Keratinocyte (primary cell): Measurements from ENCODE around the gene ITPA. TPM values are rescaled to one million over a fixed set of nuclear protein-coding genes. Genes with fewer than 3 reads are reported as not detected.
A peak's percentile ranks its signal among the peaks of the same experiment; 100 is the strongest.

Experiments
- DNase-seq: peaks from one replicate; pipeline ENCODE4 v3.0.0-alpha.2; 2011; ENCODE audit warnings: low read depth, missing footprints, low spot score
- FAIRE-seq: peaks from 2 replicates; lab custom pipeline; 2011; peaks lifted over from hg19 to GRCh38; lab: Jason Lieb, UNC
- H2AFZ ChIP-seq: 2 replicates; pipeline ENCODE4 v1.6.0; 2012; ENCODE audit warnings: low read length, control low read depth, inconsistent platforms; ENCODE audit not compliant: control insufficient read depth
- H3K27ac ChIP-seq: 2 replicates; pipeline ENCODE4 v1.5.1; 2011; ENCODE audit warnings: low read length; ENCODE audit not compliant: control insufficient read depth, insufficient read depth
- H3K27me3 ChIP-seq: 3 replicates; pipeline ENCODE4 v1.6.0; 2011; ENCODE audit warnings: low read length; ENCODE audit not compliant: control insufficient read depth, insufficient read depth; ENCODE audit errors: extremely low read depth
- H3K36me3 ChIP-seq, 2 experiments: 2 replicates in 1 of 2; 3 replicates in 1 of 2; pipeline ENCODE4 v1.5.1; 2011; ENCODE audit warnings: low read length in 2 of 2, mild to moderate bottlenecking in 1 of 2; ENCODE audit not compliant: control insufficient read depth in 2 of 2, insufficient read depth in 2 of 2; ENCODE audit errors: extremely low read depth in 1 of 2
- H3K4me1 ChIP-seq: 3 replicates; pipeline ENCODE4 v1.5.1; 2011; ENCODE audit warnings: low read length; ENCODE audit not compliant: control insufficient read depth, insufficient read depth; ENCODE audit errors: extremely low read depth
- H3K4me2 ChIP-seq: 3 replicates; pipeline ENCODE4 v1.6.0; 2011; ENCODE audit warnings: low read depth, low read length; ENCODE audit not compliant: control insufficient read depth, insufficient read depth; ENCODE audit errors: extremely low read depth
- H3K4me3 ChIP-seq, 3 experiments: fragments of 200-600 bp in 1 of 3; sonication (generic) in 1 of 3; 2 replicates in 2 of 3; 3 replicates in 1 of 3; pipeline ENCODE4 v1.5.1; 2011 to 2016; ENCODE audit warnings: low read length in 3 of 3, mild to moderate bottlenecking in 3 of 3, control low read depth in 2 of 3, inconsistent platforms in 1 of 3, low read depth in 1 of 3, mixed read lengths in 1 of 3, mixed run types in 1 of 3, moderate library complexity in 1 of 3; ENCODE audit not compliant: control insufficient read depth in 2 of 3, insufficient read depth in 2 of 3; ENCODE audit errors: extremely low read depth in 1 of 3
- H3K79me2 ChIP-seq: 2 replicates; pipeline ENCODE4 v1.6.0; 2012; ENCODE audit warnings: low read length; ENCODE audit not compliant: control insufficient read depth, insufficient read depth
- H3K9ac ChIP-seq: 3 replicates; pipeline ENCODE4 v1.6.0; 2011; ENCODE audit warnings: low read length; ENCODE audit not compliant: control insufficient read depth, insufficient read depth; ENCODE audit errors: extremely low read depth
- H3K9me1 ChIP-seq: 3 replicates; pipeline ENCODE4 v1.6.0; 2011; ENCODE audit warnings: low read length; ENCODE audit not compliant: control insufficient read depth, insufficient read depth; ENCODE audit errors: extremely low read depth
- H3K9me3 ChIP-seq: 2 replicates; pipeline ENCODE4 v1.5.1; 2012; ENCODE audit warnings: low read depth, low read length; ENCODE audit not compliant: control insufficient read depth
- H4K20me1 ChIP-seq: 3 replicates; pipeline ENCODE4 v1.6.0; 2011; ENCODE audit warnings: low read length; ENCODE audit not compliant: control insufficient read depth, insufficient read depth; ENCODE audit errors: extremely low read depth
- CTCF ChIP-seq, 3 experiments: IDR thresholded peaks in 1 of 3; conservative IDR thresholded peaks in 1 of 3; optimal IDR thresholded peaks in 1 of 3; 2 replicates in 2 of 3; 3 replicates in 1 of 3; pipeline versions ENCODE3 to v1.5.1; 2011; ENCODE audit warnings: low read length in 3 of 3, mild to moderate bottlenecking in 3 of 3, moderate library complexity in 2 of 3, control low read depth in 1 of 3, inconsistent platforms in 1 of 3; ENCODE audit not compliant: insufficient read depth in 2 of 3; ENCODE audit errors: extremely low read depth in 1 of 3
- EZH2 ChIP-seq: IDR thresholded peaks from one replicate; pipeline ENCODE4 v1.6.1; 2012; ENCODE audit warnings: inconsistent platforms, mild to moderate bottlenecking, low read length, moderate library complexity
- dilution Hi-C: fragments of 300-500 bp; cut with MboI; formaldehyde crosslinking; loops from one replicate; pipeline ENCODE4 v1.7.0; 2020; ENCODE audit warnings: low sequenced_read_pairs; ENCODE audit not compliant: extremely low pct_ligation_motif_present
- polyA plus RNA-seq, 5 experiments: library from polyadenylated mRNA; depleted of rRNA in 3 of 5; stranded (reverse) in 3 of 5; stranded (forward) in 1 of 5; unstranded in 1 of 5; fragments of >200 nt; gene quantifications; 1 replicate in 1 of 5; 2 replicates in 3 of 5; 3 replicates in 1 of 5; pipeline versions ENCODE4 v1.2.1 to v1.2.3, GENCODE V29; 2011 to 2012; ENCODE audit warnings: missing spikeins in 2 of 5, low read depth in 1 of 5, low replicate concordance in 1 of 5

The ITPA gene
- polyA plus RNA-seq, 1 donor (not counting 4 experiments of a cell fraction or from before 2014, with no cell fraction given), result 40.5 TPM

GRCh38 chr20:3238616-3239025 is 29.3 kb downstream of the ITPA start:
- H3K9me1 ChIP-seq, result peaks cover 2% of the 10 kb centered on the region
- no peak for DNase-seq
- no peaks in the 10 kb centered on the region for H3K9me3 ChIP-seq
- H3K4me1 ChIP-seq, result peaks cover 25% of the 10 kb centered on the region
- peaks cover 8% of the 10 kb centered on the region for H4K20me1 ChIP-seq
- dilution Hi-C loops, result no loop called here
- peak overlapping the region; percentile 77 for H3K9ac ChIP-seq
- no peak for TF ChIP-seq EZH2
- TF ChIP-seq CTCF (optimal IDR thresholded peaks at IDR 0.05 in 1 of 3, IDR thresholded peaks at IDR 0.05 in 1 of 3, conservative IDR thresholded peaks at IDR 0.05 in 1 of 3; ENCODE audit: extremely low read depth in 1 of 3, insufficient read depth in 2 of 3, low read length in 3 of 3), result no peak
- peak overlapping the region; percentile 56 for H2AFZ ChIP-seq
- H3K79me2 ChIP-seq, result no peaks in the 10 kb centered on the region
- H3K27me3 ChIP-seq, result no peaks in the 10 kb centered on the region
- peak overlapping the region; percentile 87 for H3K4me2 ChIP-seq
- no peak for FAIRE-seq
- H3K36me3 ChIP-seq, result peaks cover 2% of the 10 kb centered on the region in 2 experiments
- H3K4me3 ChIP-seq, result peak overlapping the region; percentile 66 to 87 (median 86)
- H3K27ac ChIP-seq, result no peak overlapping the region

GRCh38 chr20:3239026-3239866 is 29.9 kb downstream of the ITPA start, which contains the start of gene SLC4A11:
Gene SLC4A11 (minus strand): TSS chr20:3239190. CDS start chr20:3239137, 53 bp downstream.
- Histone ChIP-seq H3K27me3 (no peaks in the 10 kb centered on the region), H3K27ac (peak within 1 kb of the TSS; percentile 57), H3K79me2 (no peaks in the 10 kb centered on the region), H2AFZ (peak within 1 kb of the TSS; percentile 95), H3K36me3 (peaks cover 2% of the 10 kb centered on the region in 2 experiments), H3K4me2 (peak within 1 kb of the TSS; percentile 87), H3K4me3 (peak within 1 kb of the TSS; percentile 66 to 87 (median 86)), H3K9ac (peak within 1 kb of the TSS; percentile 77), H3K9me3 (no peaks in the 10 kb centered on the region), H3K9me1 (peaks cover 2% of the 10 kb centered on the region), H3K4me1 (peaks cover 25% of the 10 kb centered on the region), H4K20me1 (peaks cover 8% of the 10 kb centered on the region)
- DNase-seq (peak; percentile 45), FAIRE-seq (peak; percentile 68)
- dilution Hi-C loops, result no loop called here
- TF ChIP-seq EZH2 (no peak), CTCF (optimal IDR thresholded peaks at IDR 0.05 in 1 of 3, IDR thresholded peaks at IDR 0.05 in 1 of 3, conservative IDR thresholded peaks at IDR 0.05 in 1 of 3; ENCODE audit: extremely low read depth in 1 of 3, insufficient read depth in 2 of 3, low read length in 3 of 3) (no peak)
